ENCODE measurements around the gene PLPP4.

DNA sequence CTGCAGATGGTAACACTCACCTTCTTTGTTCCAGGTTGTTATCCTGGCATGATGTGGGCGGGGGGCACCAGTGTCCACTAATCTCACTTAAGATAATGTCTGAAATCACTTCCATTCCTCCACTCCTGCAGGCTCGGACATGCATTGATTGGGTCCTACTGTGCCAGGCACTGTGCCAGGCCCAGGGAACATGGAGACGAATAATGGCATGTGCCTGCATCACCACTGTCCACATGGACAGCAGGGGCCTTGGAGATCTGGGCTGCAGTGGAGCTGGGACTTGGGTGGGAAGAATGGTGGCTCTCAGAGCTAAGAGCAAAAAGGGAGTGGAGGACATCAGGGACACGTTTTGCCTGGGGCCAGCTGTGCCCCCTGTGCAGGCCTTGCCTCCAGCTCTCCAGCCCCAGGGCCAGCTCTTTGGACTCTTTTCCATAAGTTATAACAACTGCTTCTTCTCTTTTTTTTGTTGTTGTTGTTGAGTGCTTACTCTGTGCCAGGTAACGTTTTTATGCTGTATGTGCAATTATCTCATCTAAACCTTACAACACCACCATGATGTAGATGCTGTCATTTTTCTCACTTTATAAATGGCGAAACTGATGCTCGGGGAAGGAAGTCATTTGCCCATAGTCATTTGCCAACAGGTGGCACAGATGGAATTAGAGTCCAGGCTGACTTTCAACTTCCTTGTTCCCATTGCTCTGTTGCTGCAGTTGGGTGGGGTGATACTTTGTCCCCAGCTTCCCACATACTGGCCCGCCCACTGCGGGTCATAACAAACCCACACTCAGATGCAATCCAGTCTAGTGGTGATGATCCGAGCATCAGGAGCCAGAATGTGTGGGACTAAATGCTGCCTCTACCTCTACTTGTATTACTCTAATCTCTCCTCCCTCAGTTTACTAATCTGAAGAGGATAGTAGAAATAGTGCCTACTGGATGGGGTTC, 19.1 kb downstream of the PLPP4 start:
- TF ChIP-seq, protein P1, sequence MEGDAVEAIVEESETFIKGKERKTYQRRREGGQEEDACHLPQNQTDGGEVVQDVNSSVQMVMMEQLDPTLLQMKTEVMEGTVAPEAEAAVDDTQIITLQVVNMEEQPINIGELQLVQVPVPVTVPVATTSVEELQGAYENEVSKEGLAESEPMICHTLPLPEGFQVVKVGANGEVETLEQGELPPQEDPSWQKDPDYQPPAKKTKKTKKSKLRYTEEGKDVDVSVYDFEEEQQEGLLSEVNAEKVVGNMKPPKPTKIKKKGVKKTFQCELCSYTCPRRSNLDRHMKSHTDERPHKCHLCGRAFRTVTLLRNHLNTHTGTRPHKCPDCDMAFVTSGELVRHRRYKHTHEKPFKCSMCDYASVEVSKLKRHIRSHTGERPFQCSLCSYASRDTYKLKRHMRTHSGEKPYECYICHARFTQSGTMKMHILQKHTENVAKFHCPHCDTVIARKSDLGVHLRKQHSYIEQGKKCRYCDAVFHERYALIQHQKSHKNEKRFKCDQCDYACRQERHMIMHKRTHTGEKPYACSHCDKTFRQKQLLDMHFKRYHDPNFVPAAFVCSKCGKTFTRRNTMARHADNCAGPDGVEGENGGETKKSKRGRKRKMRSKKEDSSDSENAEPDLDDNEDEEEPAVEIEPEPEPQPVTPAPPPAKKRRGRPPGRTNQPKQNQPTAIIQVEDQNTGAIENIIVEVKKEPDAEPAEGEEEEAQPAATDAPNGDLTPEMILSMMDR (IDR thresholded peaks at IDR 0.05; ENCODE audit: low read length) = no peak
- TF ChIP-seq EZH2 (optimal IDR thresholded peaks at IDR 0.05; ENCODE audit: low read depth, low read length) (no peak), EZH2phosphoT487 (IDR thresholded peaks at IDR 0.05; ENCODE audit: low read length) (no peak)

Data from MM.1S (cell line).